ENCODE measurements around the gene DCLK1. TPM values are rescaled to one million over a fixed set of nuclear protein-coding genes. Genes with fewer than 3 reads are reported as not detected.

DCLK1 gene
- total RNA-seq, 1 donor from 2014 or later, result 9.1 TPM

GRCh38 chr13:35767256-35767976, 363.8 kb downstream of the DCLK1 start:
- Mint-ChIP-seq H3K4me3 (ENCODE audit: unreplicated experiment) (no peak overlapping the region), H3K36me3 (ENCODE audit: unreplicated experiment) (no peaks in the 10 kb centered on the region), H3K27ac (ENCODE audit: unreplicated experiment) (no peak overlapping the region), H3K4me1 (ENCODE audit: unreplicated experiment) (peaks cover 44% of the 10 kb centered on the region), H3K27me3 (ENCODE audit: unreplicated experiment) (no peaks in the 10 kb centered on the region), H3K9me3 (ENCODE audit: unreplicated experiment) (no peaks in the 10 kb centered on the region)
- TF ChIP-seq CTCF (IDR thresholded peaks at IDR 0.05), result no peak
- no peak for DNase-seq (ENCODE audit: extremely low spot score, unreplicated experiment)

- DNase-seq (ENCODE audit: extremely low spot score, unreplicated experiment), result no peak
- H3K9me3 Mint-ChIP-seq (ENCODE audit: unreplicated experiment), result no peaks in the 10 kb centered on the region
- H3K27me3 Mint-ChIP-seq (ENCODE audit: unreplicated experiment), result no peaks in the 10 kb centered on the region
- no peak for TF ChIP-seq CTCF (IDR thresholded peaks at IDR 0.05)
- H3K4me1 Mint-ChIP-seq (ENCODE audit: unreplicated experiment), result peaks cover 36% of the 10 kb centered on the region
- no peak overlapping the region for H3K27ac Mint-ChIP-seq (ENCODE audit: unreplicated experiment)
- H3K4me3 Mint-ChIP-seq (ENCODE audit: unreplicated experiment), result no peak overlapping the region
- no peaks in the 10 kb centered on the region for H3K36me3 Mint-ChIP-seq (ENCODE audit: unreplicated experiment)
Observed at GRCh38 chr13:35766663-35767062, 364.5 kb downstream of the DCLK1 start.

- no peaks in the 10 kb centered on the region for H3K36me3 Mint-ChIP-seq (ENCODE audit: unreplicated experiment)
- no peak overlapping the region for H3K27ac Mint-ChIP-seq (ENCODE audit: unreplicated experiment)
- no peaks in the 10 kb centered on the region for H3K27me3 Mint-ChIP-seq (ENCODE audit: unreplicated experiment)
- no peak for DNase-seq (ENCODE audit: extremely low spot score, unreplicated experiment)
- peaks cover 29% of the 10 kb centered on the region for H3K4me1 Mint-ChIP-seq (ENCODE audit: unreplicated experiment)
- H3K4me3 Mint-ChIP-seq (ENCODE audit: unreplicated experiment), result no peak overlapping the region
- no peaks in the 10 kb centered on the region for H3K9me3 Mint-ChIP-seq (ENCODE audit: unreplicated experiment)
- no peak for TF ChIP-seq CTCF (IDR thresholded peaks at IDR 0.05)
Observed at GRCh38 chr13:35765941-35766340, 365.2 kb downstream of the DCLK1 start.

GRCh38 chr13:35765366-35765765, 365.8 kb downstream of the DCLK1 start:
- H3K9me3 Mint-ChIP-seq (ENCODE audit: unreplicated experiment), result no peaks in the 10 kb centered on the region
- no peak overlapping the region for H3K4me3 Mint-ChIP-seq (ENCODE audit: unreplicated experiment)
- no peak for DNase-seq (ENCODE audit: extremely low spot score, unreplicated experiment)
- H3K36me3 Mint-ChIP-seq (ENCODE audit: unreplicated experiment), result no peaks in the 10 kb centered on the region
- H3K27me3 Mint-ChIP-seq (ENCODE audit: unreplicated experiment), result no peaks in the 10 kb centered on the region
- peaks cover 24% of the 10 kb centered on the region for H3K4me1 Mint-ChIP-seq (ENCODE audit: unreplicated experiment)
- H3K27ac Mint-ChIP-seq (ENCODE audit: unreplicated experiment), result no peak overlapping the region
- no peak for TF ChIP-seq CTCF (IDR thresholded peaks at IDR 0.05)

- H3K4me1 Mint-ChIP-seq (ENCODE audit: unreplicated experiment), result peaks cover 16% of the 10 kb centered on the region
- no peak for TF ChIP-seq CTCF (IDR thresholded peaks at IDR 0.05)
- peaks cover 5% of the 10 kb centered on the region for H3K9me3 Mint-ChIP-seq (ENCODE audit: unreplicated experiment)
- no peak for DNase-seq (ENCODE audit: extremely low spot score, unreplicated experiment)
- H3K4me3 Mint-ChIP-seq (ENCODE audit: unreplicated experiment), result no peak overlapping the region
- no peaks in the 10 kb centered on the region for H3K36me3 Mint-ChIP-seq (ENCODE audit: unreplicated experiment)
- peaks cover 4% of the 10 kb centered on the region for H3K27me3 Mint-ChIP-seq (ENCODE audit: unreplicated experiment)
- no peak overlapping the region for H3K27ac Mint-ChIP-seq (ENCODE audit: unreplicated experiment)
Observed at GRCh38 chr13:35764326-35765015, 366.7 kb downstream of the DCLK1 start.
